ENCODE data around the gene MARVELD1.
A peak's percentile ranks its signal among the peaks of the same experiment; 100 is the strongest.

Gene MARVELD1

GRCh38 chr10:97755718-97756117, 42.2 kb downstream of the MARVELD1 start:
- DNase-seq (ENCODE audit: low read depth) = no peak

GRCh38 chr10:97757471-97757870, 43.9 kb downstream of the MARVELD1 start:
- no peak for DNase-seq (ENCODE audit: low read depth)

GRCh38 chr10:97759158-97759887, 45.8 kb downstream of the MARVELD1 start:
- peak; percentile 9 for DNase-seq (ENCODE audit: low read depth)

GRCh38 chr10:97759946-97760345, 46.4 kb downstream of the MARVELD1 start:
- no peak for DNase-seq (ENCODE audit: low read depth)

GRCh38 chr10:97760461-97761257, 47.1 kb downstream of the MARVELD1 start:
- no peak for DNase-seq (ENCODE audit: low read depth)

- DNase-seq (ENCODE audit: low read depth) = no peak
These were observed 47.9 kb downstream of the MARVELD1 start for GRCh38 chr10:97761331-97761865.

GRCh38 chr10:97762056-97762455, 48.5 kb downstream of the MARVELD1 start:
- no peak for DNase-seq (ENCODE audit: low read depth)

GRCh38 chr10:97762816-97763215, 49.3 kb downstream of the MARVELD1 start:
- peak; percentile 8 for DNase-seq (ENCODE audit: low read depth)

GRCh38 chr10:97763411-97763810, 49.9 kb downstream of the MARVELD1 start:
- no peak for DNase-seq (ENCODE audit: low read depth)

GRCh38 chr10:97763947-97764346, 50.4 kb downstream of the MARVELD1 start:
- DNase-seq (ENCODE audit: low read depth) = no peak

GRCh38 chr10:97764519-97764931, 51.0 kb downstream of the MARVELD1 start:
- DNase-seq (ENCODE audit: low read depth) = no peak

- DNase-seq (ENCODE audit: low read depth) = no peak
These were observed 51.7 kb downstream of the MARVELD1 start for GRCh38 chr10:97765201-97765600.

GRCh38 chr10:97766106-97766810, 52.7 kb downstream of the MARVELD1 start:
- DNase-seq (ENCODE audit: low read depth) = no peak

GRCh38 chr10:97766996-97767924, 53.7 kb downstream of the MARVELD1 start:
- no peak for DNase-seq (ENCODE audit: low read depth)

Measured in non-pigmented ciliary epithelial cell (primary cell).